ENCODE measurements around the gene PAPOLB. TPM values are rescaled to one million over a fixed set of nuclear protein-coding genes. Genes with fewer than 3 reads are reported as not detected.

PAPOLB gene
- total RNA-seq, 1 donor from 2014 or later = not detected

GRCh38 chr7:4842319-4843064 lies 19.3 kb downstream of the PAPOLB start:
- DNase-seq (ENCODE audit: low read depth) = no peak

DNA sequence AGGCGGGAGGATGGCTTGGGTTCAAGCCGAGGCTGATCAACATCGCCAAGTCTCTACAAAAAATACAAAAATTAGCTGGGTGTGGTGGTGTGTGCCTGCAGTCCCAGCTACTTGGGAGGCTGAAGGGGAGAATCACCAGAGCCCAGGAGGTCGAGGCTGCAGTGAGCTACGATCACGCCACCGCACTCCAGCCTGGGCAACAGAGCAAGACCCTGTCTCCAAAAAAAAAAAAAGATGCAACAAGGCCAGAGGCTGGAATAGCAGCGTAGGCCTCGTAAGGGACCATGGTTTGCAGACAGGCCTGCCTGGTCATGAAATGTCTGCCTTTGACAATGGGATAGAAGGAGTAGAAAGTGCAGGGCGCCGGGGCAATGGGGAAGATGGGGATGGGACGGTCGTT lies 20.0 kb downstream of the PAPOLB start:
- DNase-seq (ENCODE audit: low read depth) = no peak

DNA sequence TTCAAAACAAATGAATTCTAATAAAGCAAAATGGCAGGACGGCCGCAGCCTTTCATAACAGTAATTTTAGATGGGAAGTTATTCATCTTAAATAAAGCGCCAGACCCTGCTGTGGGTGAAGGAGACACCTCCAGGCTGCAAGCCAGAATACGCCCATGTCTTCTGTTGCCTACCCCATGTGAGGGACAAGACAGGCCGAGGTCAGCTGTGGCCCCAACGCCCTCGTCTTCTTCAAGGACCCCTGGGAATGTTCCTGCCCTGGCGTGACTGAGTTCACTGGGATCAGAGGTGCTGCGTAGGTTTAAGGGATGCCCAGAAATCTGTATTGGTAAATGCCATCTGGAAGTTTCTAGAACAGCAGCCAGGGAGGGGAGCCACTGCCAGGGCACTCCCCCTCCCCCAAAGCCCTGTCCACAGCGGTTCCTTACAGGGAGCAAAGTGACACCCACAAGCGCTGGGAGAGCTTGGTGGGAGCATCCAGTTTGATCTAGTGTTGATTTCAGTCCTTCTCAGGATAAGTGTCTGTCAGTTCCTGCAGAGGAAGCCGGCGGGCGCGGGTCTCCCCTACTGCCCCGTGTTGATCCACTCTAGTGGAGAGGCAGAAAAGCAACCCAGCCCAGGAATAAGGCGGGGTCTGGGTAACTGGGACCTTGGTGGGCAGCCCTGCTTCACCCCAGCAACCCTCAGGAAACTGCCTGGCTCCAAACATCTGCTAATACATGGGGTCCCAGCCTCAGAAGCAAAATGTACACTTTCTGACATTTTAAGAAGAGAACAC lies 20.6 kb downstream of the PAPOLB start:
- DNase-seq (ENCODE audit: low read depth) = no peak

DNA sequence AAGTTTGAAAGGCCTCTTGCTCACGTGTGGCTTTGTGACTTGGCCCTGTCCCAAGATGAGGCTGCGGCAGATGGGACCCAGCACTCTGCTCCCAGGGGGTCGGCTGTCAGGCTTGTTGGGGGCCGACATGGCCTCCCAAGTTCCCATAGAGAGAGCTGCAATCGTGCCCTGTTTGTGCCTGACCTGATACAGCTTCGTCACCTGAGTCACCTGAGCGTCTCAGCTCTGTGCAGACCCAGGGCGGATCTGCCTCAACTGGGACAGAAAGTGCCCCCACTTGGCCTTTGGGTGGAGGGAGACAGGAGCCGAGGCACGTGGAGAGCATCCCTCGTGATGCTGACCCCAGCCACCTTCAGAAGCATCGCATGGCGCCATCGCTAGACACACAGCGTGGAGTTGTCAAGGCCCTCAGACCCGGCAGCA lies 21.7 kb downstream of the PAPOLB start:
- DNase-seq (ENCODE audit: low read depth) = no peak

- DNase-seq (ENCODE audit: low read depth) = no peak
Measured at GRCh38 chr7:4838626-4839334, 23.1 kb downstream of the PAPOLB start.

DNA sequence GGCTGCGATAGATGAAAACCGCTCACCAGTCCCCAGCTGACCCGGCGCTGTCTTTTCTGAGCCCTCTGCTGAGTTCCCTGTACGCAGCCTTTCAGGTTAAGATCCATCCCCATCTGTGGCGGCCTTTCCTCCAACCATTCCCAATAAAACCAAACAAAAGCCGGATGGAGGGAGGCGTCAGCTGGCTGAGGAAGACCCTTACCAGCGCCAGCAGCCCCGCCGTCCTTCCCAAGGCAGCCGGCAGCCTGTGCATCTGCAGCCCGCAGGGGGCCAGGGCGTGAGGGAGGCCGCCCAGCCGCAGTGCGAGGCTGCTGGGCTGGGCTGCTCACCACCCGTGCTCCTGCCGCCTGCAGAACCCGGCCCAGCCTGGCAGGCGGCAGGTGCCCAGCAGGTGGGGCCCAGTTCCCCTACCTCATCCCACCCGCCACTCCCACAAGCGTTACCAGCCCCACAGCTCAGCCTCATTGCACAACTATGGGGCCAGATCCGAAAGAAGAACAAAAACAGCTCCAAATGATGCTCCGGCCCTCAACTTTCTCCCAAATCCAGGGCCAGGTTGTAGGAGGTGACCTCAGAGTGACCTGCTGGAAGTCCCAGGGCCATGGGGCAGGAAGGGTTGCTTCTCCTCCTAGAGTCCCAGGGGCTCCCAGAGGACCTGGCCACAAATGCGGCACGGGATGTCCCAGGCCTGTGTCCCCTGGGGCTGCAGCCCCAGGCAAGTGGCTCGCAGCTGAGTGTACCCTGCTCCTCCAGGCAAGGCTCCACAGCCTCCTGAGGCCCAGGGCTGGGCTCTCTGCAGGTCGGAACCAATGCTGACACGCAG lies 23.8 kb downstream of the PAPOLB start:
- no peak for DNase-seq (ENCODE audit: low read depth)

- DNase-seq (ENCODE audit: low read depth) = peak; percentile 21
Measured at GRCh38 chr7:4837041-4837802, 24.6 kb downstream of the PAPOLB start.

DNA sequence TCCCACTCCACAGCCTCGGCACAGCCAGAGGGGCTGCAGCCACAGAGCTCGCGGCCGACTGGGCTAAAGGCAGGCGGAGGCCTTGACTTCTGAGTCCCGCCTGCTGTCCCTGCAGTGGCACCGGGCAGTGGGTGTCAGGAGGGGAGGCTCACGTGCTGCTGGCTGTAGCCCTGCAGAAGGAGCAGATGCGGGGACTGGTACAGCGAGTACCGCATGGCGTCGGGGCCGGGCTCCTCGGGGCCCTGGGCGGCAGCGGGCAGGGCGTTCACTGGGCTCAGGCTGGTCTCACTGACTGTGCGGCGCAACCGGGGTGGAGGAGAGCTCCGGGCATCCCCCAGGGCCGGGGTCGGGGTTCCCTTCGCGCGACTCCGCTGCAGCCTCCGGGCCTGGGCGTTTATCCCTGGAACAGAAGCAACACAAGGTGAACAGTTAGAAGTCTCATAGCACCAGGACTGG lies 25.6 kb downstream of the PAPOLB start:
- no peak for DNase-seq (ENCODE audit: low read depth)

GRCh38 chr7:4835398-4836205 lies 26.2 kb downstream of the PAPOLB start:
- DNase-seq (ENCODE audit: low read depth) = no peak

DNA sequence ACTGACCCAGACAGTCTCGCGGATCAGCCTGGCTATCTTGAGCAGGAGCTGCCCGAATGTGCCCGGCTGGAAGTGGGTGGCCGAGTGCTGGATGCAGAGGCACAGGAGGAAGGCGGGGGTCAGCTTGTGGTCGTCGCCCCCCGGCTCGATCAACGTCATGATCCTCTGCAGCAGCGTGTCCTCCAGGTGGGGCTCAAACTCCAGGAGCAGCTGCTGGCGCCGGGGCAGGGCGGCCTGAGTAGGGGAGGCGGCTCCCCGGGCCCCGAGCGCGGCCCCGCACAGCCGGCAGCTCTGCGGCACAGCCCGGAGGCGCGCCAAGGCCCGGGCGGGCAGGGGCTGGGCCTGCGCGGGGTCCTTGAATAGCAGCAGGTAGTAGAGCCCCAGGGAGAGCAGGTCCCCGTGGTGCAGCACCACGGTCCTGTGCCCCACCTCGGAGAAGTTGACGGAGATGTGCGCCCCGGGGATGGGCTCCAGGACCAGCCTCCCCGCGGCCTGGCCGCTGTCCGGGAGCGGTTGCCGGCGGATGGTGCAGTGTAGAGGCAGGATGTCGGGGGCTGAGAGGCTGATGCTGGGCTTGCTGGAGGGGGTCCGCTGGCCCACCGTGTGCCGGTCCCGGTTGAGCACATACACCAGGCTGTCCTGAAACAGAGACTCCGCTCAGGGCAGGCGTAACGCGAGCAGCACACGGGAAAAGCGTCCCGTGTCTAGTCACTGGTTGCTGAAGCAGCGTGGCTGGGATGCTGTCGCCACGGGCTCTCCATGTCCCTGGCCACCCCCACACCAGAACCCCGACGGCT lies 27.0 kb downstream of the PAPOLB start:
- DNase-seq (ENCODE audit: low read depth) = no peak

GRCh38 chr7:4833691-4834600 lies 27.9 kb downstream of the PAPOLB start:
- no peak for DNase-seq (ENCODE audit: low read depth)

- no peak for DNase-seq (ENCODE audit: low read depth)
Measured at GRCh38 chr7:4833176-4833575, 28.7 kb downstream of the PAPOLB start.

GRCh38 chr7:4832711-4833110 lies 29.1 kb downstream of the PAPOLB start:
- no peak for DNase-seq (ENCODE audit: low read depth)

- DNase-seq (ENCODE audit: low read depth) = no peak
Measured at GRCh38 chr7:4831723-4832495, 29.9 kb downstream of the PAPOLB start.

DNA sequence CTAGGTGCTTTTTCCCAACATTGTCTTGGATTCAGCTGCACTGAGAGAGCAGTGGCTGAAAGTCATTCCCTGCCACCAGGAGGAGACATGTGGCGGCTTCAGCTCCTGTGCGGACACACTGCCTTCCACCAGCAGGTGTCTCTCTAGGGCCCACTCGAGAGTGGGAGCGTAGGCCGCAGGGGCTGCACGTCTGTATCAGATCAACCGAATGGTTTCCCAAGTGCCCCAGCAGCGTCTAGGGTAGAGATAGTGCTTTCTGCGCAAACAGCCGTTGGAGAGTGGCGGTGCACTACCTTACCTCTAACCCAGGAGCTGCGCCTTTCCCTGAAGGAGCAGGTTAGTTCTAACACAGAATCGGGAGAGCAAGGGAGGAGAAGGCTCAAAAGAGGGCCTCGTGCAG lies 31.7 kb downstream of the PAPOLB start:
- peak; percentile 11 for DNase-seq (ENCODE audit: low read depth)

GRCh38 chr7:4828720-4829383 lies 33.0 kb downstream of the PAPOLB start:
- DNase-seq (ENCODE audit: low read depth) = no peak
